IMR-90 (cell line): ENCODE results near the gene SUGCT.

Experiments used
- CHD1 ChIP-seq: IDR thresholded peaks from 2 replicates; pipeline ENCODE4 v1.6.1; 2012; ENCODE audit warnings: low read depth, low read length, improper control_type of control experiment
- MXI1 ChIP-seq: IDR thresholded peaks from 2 replicates; pipeline ENCODE4 v1.6.1; 2012; ENCODE audit warnings: low read depth, mild to moderate bottlenecking, low read length, moderate library complexity, borderline replicate concordance
- NFE2L2 ChIP-seq: fragments of 150-350 bp; IDR thresholded peaks from 2 replicates; pipeline ENCODE4 v1.6.1; 2016; ENCODE audit warnings: low read depth, mild to moderate bottlenecking, low read length
- POLR2A ChIP-seq: IDR thresholded peaks from 2 replicates; pipeline ENCODE4 v1.6.1; 2012; ENCODE audit warnings: mild to moderate bottlenecking, low read depth, low read length
- RAD21 ChIP-seq: IDR thresholded peaks from 2 replicates; pipeline ENCODE4 v1.6.1; 2012; ENCODE audit warnings: low read length, improper control_type of control experiment
- RFX5 ChIP-seq: IDR thresholded peaks from 2 replicates; pipeline ENCODE4 v1.8.0; 2012; ENCODE audit warnings: low read depth, mild to moderate bottlenecking, low read length, moderate library complexity
- SMC3 ChIP-seq: fragments of 150-350 bp; IDR thresholded peaks from 2 replicates; pipeline ENCODE4 v1.6.1; 2016; ENCODE audit warnings: low read depth, mild to moderate bottlenecking, antibody characterized with exemption, low read length, moderate library complexity
- TF ChIP-seq, protein P1 (sequence below): conservative IDR thresholded peaks from 2 replicates; pipeline ENCODE4 v1.5.1; 2012; ENCODE audit warnings: mild to moderate bottlenecking, low read depth, low read length, improper control_type of control experiment
- TF ChIP-seq, protein P2 (sequence below): fragments of 150-350 bp; IDR thresholded peaks from 2 replicates; pipeline ENCODE4 v1.6.1; 2017; ENCODE audit warnings: mild to moderate bottlenecking, antibody characterized with exemption, low read length, low read depth

DNA sequence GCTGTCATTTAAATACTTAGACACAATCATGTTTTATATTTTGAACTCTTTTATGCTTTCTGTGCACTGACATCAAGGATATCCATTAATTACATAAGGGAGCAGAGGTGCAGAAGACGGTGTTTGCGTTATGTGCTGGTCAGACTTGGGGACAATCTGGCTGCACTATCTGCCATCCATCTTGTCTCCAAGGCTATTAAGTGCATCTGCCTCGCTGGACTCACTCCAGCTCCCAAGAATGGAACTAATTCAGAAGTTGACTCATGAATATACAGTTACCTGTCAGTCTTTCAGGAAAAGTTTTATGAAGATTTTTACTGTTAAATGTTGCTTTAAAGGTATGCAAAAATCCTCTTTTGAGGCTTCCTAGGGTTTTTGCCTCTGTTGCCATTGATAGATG is 391.0 kb downstream of the SUGCT start:
- TF ChIP-seq, protein P1, sequence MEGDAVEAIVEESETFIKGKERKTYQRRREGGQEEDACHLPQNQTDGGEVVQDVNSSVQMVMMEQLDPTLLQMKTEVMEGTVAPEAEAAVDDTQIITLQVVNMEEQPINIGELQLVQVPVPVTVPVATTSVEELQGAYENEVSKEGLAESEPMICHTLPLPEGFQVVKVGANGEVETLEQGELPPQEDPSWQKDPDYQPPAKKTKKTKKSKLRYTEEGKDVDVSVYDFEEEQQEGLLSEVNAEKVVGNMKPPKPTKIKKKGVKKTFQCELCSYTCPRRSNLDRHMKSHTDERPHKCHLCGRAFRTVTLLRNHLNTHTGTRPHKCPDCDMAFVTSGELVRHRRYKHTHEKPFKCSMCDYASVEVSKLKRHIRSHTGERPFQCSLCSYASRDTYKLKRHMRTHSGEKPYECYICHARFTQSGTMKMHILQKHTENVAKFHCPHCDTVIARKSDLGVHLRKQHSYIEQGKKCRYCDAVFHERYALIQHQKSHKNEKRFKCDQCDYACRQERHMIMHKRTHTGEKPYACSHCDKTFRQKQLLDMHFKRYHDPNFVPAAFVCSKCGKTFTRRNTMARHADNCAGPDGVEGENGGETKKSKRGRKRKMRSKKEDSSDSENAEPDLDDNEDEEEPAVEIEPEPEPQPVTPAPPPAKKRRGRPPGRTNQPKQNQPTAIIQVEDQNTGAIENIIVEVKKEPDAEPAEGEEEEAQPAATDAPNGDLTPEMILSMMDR, result no peak
- TF ChIP-seq, protein P2, sequence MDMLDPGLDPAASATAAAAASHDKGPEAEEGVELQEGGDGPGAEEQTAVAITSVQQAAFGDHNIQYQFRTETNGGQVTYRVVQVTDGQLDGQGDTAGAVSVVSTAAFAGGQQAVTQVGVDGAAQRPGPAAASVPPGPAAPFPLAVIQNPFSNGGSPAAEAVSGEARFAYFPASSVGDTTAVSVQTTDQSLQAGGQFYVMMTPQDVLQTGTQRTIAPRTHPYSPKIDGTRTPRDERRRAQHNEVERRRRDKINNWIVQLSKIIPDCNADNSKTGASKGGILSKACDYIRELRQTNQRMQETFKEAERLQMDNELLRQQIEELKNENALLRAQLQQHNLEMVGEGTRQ, result no peak
- TF ChIP-seq MXI1 (no peak), NFE2L2 (no peak), SMC3 (no peak), POLR2A (no peak), CHD1 (no peak), RAD21 (no peak), RFX5 (no peak)
